ENCODE results near the gene SLC27A2. TPM values are rescaled to one million over a fixed set of nuclear protein-coding genes. Genes with fewer than 3 reads are reported as not detected.

Gene SLC27A2
- total RNA-seq, 1 experiment from 2014 or later, result 0.77 TPM

DNA sequence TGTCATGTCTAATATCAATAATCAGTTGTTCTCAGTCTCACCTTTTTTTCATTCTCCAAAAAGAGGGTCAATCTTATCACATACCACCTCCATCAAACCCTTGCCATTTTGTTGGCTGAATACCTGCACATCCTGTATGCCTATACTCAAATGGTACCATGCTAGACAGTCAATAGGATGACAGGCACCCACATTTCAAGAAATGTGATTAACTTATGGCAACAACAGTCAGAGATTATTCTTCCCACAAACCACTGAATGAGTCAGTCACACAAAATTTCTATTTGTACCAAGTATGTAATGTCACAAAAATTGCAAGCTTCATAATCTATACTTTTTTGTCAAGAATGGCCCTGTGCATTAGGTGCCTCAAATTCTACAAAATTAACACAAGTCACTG is 5.1 kb upstream of the SLC27A2 start:
- no peak overlapping the region for H3K27ac ChIP-seq (ENCODE audit: low read depth, low read length, poor library complexity, severe bottlenecking)
- H3K27me3 ChIP-seq (replicated peaks; ENCODE audit: insufficient read depth, low read depth, low read length, poor library complexity), result peaks cover 2% of the 10 kb centered on the region
- DNase-seq (ENCODE audit: low spot score), result no peak
- BruUV-seq (replicated peaks), result no TSS peak
- no peak overlapping the region for H3K4me3 ChIP-seq (ENCODE audit: low read depth, low read length, poor library complexity, severe bottlenecking)
- ChIA-PET CTCF (no interaction called here), POLR2A (ENCODE audit: low non-redundant PET) (no interaction called here)
- intact Hi-C loops (cut with micrococcal nuclease; ENCODE audit: unreplicated experiment), result no loop called here
- H3K4me1 ChIP-seq (ENCODE audit: insufficient read depth, low read length, poor library complexity, severe bottlenecking), result no peaks in the 10 kb centered on the region
- H3K9me3 ChIP-seq (ENCODE audit: low read depth, low read length, poor library complexity, severe bottlenecking), result no peaks in the 10 kb centered on the region
- TF ChIP-seq, protein P1, sequence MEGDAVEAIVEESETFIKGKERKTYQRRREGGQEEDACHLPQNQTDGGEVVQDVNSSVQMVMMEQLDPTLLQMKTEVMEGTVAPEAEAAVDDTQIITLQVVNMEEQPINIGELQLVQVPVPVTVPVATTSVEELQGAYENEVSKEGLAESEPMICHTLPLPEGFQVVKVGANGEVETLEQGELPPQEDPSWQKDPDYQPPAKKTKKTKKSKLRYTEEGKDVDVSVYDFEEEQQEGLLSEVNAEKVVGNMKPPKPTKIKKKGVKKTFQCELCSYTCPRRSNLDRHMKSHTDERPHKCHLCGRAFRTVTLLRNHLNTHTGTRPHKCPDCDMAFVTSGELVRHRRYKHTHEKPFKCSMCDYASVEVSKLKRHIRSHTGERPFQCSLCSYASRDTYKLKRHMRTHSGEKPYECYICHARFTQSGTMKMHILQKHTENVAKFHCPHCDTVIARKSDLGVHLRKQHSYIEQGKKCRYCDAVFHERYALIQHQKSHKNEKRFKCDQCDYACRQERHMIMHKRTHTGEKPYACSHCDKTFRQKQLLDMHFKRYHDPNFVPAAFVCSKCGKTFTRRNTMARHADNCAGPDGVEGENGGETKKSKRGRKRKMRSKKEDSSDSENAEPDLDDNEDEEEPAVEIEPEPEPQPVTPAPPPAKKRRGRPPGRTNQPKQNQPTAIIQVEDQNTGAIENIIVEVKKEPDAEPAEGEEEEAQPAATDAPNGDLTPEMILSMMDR (conservative IDR thresholded peaks at IDR 0.05; ENCODE audit: low read depth, low read length), result no peak
- no peak for TF ChIP-seq EZH2 (IDR thresholded peaks at IDR 0.05; ENCODE audit: borderline replicate concordance, low read depth, low read length, poor library complexity, severe bottlenecking)
- no peaks in the 10 kb centered on the region for H3K36me3 ChIP-seq (ENCODE audit: insufficient read depth, low read length, poor library complexity, severe bottlenecking)

DNA sequence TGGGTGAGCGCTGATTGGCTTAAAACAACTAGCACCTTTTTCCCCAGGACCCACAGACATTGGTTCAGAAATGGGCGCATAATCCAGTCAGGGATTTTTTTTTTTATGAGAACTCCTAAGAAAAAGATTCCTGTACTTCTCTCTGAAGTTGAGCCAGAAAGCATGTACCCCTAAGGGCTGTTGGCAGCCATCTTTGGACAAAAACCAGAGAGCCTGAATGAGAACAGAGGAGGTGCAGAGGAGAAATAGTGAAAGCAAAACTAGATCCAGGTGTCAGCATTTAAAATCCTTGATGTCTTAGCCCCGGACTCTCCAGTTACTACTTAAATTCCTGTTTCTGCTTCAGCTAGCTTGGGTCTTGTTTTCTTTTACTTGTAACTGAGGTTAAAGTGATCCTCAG is 1.9 kb upstream of the SLC27A2 start:
- Histone ChIP-seq H3K27ac (ENCODE audit: low read depth, low read length, poor library complexity, severe bottlenecking) (no peak overlapping the region), H3K4me1 (ENCODE audit: insufficient read depth, low read length, poor library complexity, severe bottlenecking) (no peaks in the 10 kb centered on the region), H3K27me3 (replicated peaks; ENCODE audit: insufficient read depth, low read depth, low read length, poor library complexity) (peaks cover 12% of the 10 kb centered on the region), H3K4me3 (ENCODE audit: low read depth, low read length, poor library complexity, severe bottlenecking) (no peak overlapping the region), H3K36me3 (ENCODE audit: insufficient read depth, low read length, poor library complexity, severe bottlenecking) (no peaks in the 10 kb centered on the region), H3K9me3 (ENCODE audit: low read depth, low read length, poor library complexity, severe bottlenecking) (no peaks in the 10 kb centered on the region)
- TF ChIP-seq, protein P1 (conservative IDR thresholded peaks at IDR 0.05; ENCODE audit: low read depth, low read length), result no peak
- TF ChIP-seq EZH2 (IDR thresholded peaks at IDR 0.05; ENCODE audit: borderline replicate concordance, low read depth, low read length, poor library complexity, severe bottlenecking), result no peak
- BruUV-seq (replicated peaks), result no TSS peak
- ChIA-PET CTCF (no interaction called here), POLR2A (ENCODE audit: low non-redundant PET) (no interaction called here)
- intact Hi-C loops (cut with micrococcal nuclease; ENCODE audit: unreplicated experiment), result no loop called here
- no peak for DNase-seq (ENCODE audit: low spot score)

DNA sequence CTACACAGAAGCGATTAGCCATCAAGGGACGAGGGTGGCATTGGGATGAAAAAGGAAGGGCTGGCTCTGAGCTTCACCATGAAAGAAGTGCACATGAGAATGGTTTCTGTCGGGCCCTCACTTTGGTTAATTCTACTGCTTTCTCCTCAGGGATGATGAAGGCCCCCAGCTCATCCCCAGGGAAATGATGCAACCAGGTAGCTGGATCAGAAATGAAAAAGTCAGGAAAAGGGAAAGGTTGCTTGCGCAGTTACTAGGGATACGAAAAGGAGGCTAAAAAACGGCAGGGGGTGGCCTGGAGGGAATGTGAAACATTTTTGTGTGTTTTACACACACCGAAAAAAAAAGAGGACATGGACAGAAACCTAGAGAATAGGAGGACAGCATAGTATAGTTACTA is 1.4 kb upstream of the SLC27A2 start:
- no peaks in the 10 kb centered on the region for H3K36me3 ChIP-seq (ENCODE audit: insufficient read depth, low read length, poor library complexity, severe bottlenecking)
- no peak for DNase-seq (ENCODE audit: low spot score)
- POLR2A ChIA-PET (ENCODE audit: low non-redundant PET), result interaction anchor here (0.7 kb wide), 1 partner anchor 37 kb away, joined by 5 read pairs; no protein-coding TSS in a partner anchor
- intact Hi-C loops (cut with micrococcal nuclease; ENCODE audit: unreplicated experiment), result no loop called here
- TF ChIP-seq, protein P1 (conservative IDR thresholded peaks at IDR 0.05; ENCODE audit: low read depth, low read length), result no peak
- TF ChIP-seq EZH2 (IDR thresholded peaks at IDR 0.05; ENCODE audit: borderline replicate concordance, low read depth, low read length, poor library complexity, severe bottlenecking), result no peak
- no peaks in the 10 kb centered on the region for H3K4me1 ChIP-seq (ENCODE audit: insufficient read depth, low read length, poor library complexity, severe bottlenecking)
- no peaks in the 10 kb centered on the region for H3K9me3 ChIP-seq (ENCODE audit: low read depth, low read length, poor library complexity, severe bottlenecking)
- peaks cover 12% of the 10 kb centered on the region for H3K27me3 ChIP-seq (replicated peaks; ENCODE audit: insufficient read depth, low read depth, low read length, poor library complexity)
- H3K4me3 ChIP-seq (ENCODE audit: low read depth, low read length, poor library complexity, severe bottlenecking), result no peak overlapping the region
- BruUV-seq (replicated peaks), result no TSS peak
- CTCF ChIA-PET, result interaction anchor here (0.7 kb wide), 1 partner anchor 135 kb away, joined by 3 read pairs; no protein-coding TSS in a partner anchor
- no peak overlapping the region for H3K27ac ChIP-seq (ENCODE audit: low read depth, low read length, poor library complexity, severe bottlenecking)
